ENCODE results near the gene ZNF846. TPM values are rescaled to one million over a fixed set of nuclear protein-coding genes. Genes with fewer than 3 reads are reported as not detected.

The ZNF846 gene
- total and polyA plus RNA-seq, 5 experiments from 2014 or later, result 6.0 to 34.0 (median 10.6) TPM

GRCh38 chr19:9720541-9720940 is 48.0 kb downstream of the ZNF846 start:
- H3K27ac Mint-ChIP-seq, result peak overlapping the region in 1 of 10 donors; percentile 27
- peaks cover 0 to 37% (median 21%) of the 10 kb centered on the region in 9 donors for H3K9me3 Mint-ChIP-seq
- no peak overlapping the region for H3K4me3 Mint-ChIP-seq
- POLR2A ChIA-PET, result no interaction called here
- DNase-seq (no peak), ATAC-seq (no peak)
- peaks cover 0 to 20% (median 11%) of the 10 kb centered on the region in 3 donors for H3K36me3 Mint-ChIP-seq
- H3K4me1 Mint-ChIP-seq, result peaks cover 4 to 10% (median 5%) of the 10 kb centered on the region in 4 donors
- H3K27me3 Mint-ChIP-seq, result peaks cover 0 to 14% (median 6%) of the 10 kb centered on the region in 5 donors

GRCh38 chr19:9711815-9712214 is 56.7 kb downstream of the ZNF846 start:
- H3K27me3 Mint-ChIP-seq, result peaks cover 0 to 10% (median 1%) of the 10 kb centered on the region in 5 donors
- POLR2A ChIA-PET, result no interaction called here
- H3K4me3 Mint-ChIP-seq, result no peak overlapping the region
- ATAC-seq, result no peak
- H3K9me3 Mint-ChIP-seq, result peaks cover 10 to 54% (median 40%) of the 10 kb centered on the region in 9 donors
- no peak for DNase-seq
- H3K4me1 Mint-ChIP-seq, result peaks cover 0 to 6% (median 0%) of the 10 kb centered on the region in 4 donors
- H3K36me3 Mint-ChIP-seq, result peaks cover 3 to 46% (median 24%) of the 10 kb centered on the region in 3 donors
- no peak overlapping the region for H3K27ac Mint-ChIP-seq

GRCh38 chr19:9709305-9709704 is 59.2 kb downstream of the ZNF846 start:
- peaks cover 0 to 10% (median 0%) of the 10 kb centered on the region in 5 donors for H3K27me3 Mint-ChIP-seq
- DNase-seq, result no peak
- POLR2A ChIA-PET, result no interaction called here
- H3K9me3 Mint-ChIP-seq, result peaks cover 10 to 54% (median 40%) of the 10 kb centered on the region in 9 donors
- no peak overlapping the region for H3K27ac Mint-ChIP-seq
- H3K36me3 Mint-ChIP-seq, result peaks cover 3 to 46% (median 24%) of the 10 kb centered on the region in 3 donors
- ATAC-seq, result no peak
- peak overlapping the region in 1 of 10 donors; percentile 54 for H3K4me3 Mint-ChIP-seq
- H3K4me1 Mint-ChIP-seq, result peaks cover 0 to 6% (median 0%) of the 10 kb centered on the region in 4 donors

GRCh38 chr19:9705836-9706235 is 62.7 kb downstream of the ZNF846 start:
- Mint-ChIP-seq H3K36me3 (peaks cover 0 to 20% (median 4%) of the 10 kb centered on the region in 3 donors), H3K4me3 (no peak overlapping the region), H3K27me3 (no peaks in the 10 kb centered on the region), H3K4me1 (peaks cover 0 to 10% (median 2%) of the 10 kb centered on the region in 4 donors), H3K9me3 (peaks cover 2 to 23% (median 17%) of the 10 kb centered on the region in 9 donors), H3K27ac (no peak overlapping the region)
- ATAC-seq, result no peak
- POLR2A ChIA-PET, result interaction anchor here (0.7 kb wide), 2 partner anchors 11 to 628 kb away, joined by 5 read pairs; no protein-coding TSS in a partner anchor
- DNase-seq, result no peak

- Mint-ChIP-seq H3K9me3 (peaks cover 0 to 22% (median 9%) of the 10 kb centered on the region in 9 donors), H3K4me1 (peaks cover 0 to 4% (median 2%) of the 10 kb centered on the region in 4 donors), H3K4me3 (no peak overlapping the region), H3K27me3 (peaks cover 0 to 2% (median 2%) of the 10 kb centered on the region in 5 donors), H3K36me3 (peaks cover 0 to 11% (median 4%) of the 10 kb centered on the region in 3 donors), H3K27ac (no peak overlapping the region)
- DNase-seq, result no peak
- no peak for ATAC-seq
- POLR2A ChIA-PET, result no interaction called here
Measured at GRCh38 chr19:9702186-9702585, 66.4 kb downstream of the ZNF846 start.

Other genes starting within 250 kb of the ZNF846 start
- gene ZNF426, start 230.1 kb downstream of the ZNF846 start, total RNA-seq, result 10 to 100 TPM; 24.4 to 27.3 TPM
- gene ZNF426, start 230.1 kb downstream of the ZNF846 start, polyA plus RNA-seq, result 10 to 100 TPM; 15.8 to 18.4 (median 17.4) TPM
- 10 to 100 TPM; 63.0 to 66.0 TPM for gene ZNF121, start 184.2 kb downstream of the ZNF846 start, total RNA-seq
- 1 to 10 TPM; 1.9 to 3.7 (median 3.5) TPM for gene ZNF121, start 184.2 kb downstream of the ZNF846 start, polyA plus RNA-seq
- gene ZNF561, start 147.5 kb downstream of the ZNF846 start, total RNA-seq, result 10 to 100 TPM; 77.1 to 78.4 TPM
- gene ZNF561, start 147.5 kb downstream of the ZNF846 start, polyA plus RNA-seq, result 10 to 100 TPM; 12.2 to 16.3 (median 14.7) TPM
- gene ZNF562, start 93.6 kb downstream of the ZNF846 start, total RNA-seq, result 10 to 100 TPM; 27.0 to 29.5 TPM
- gene ZNF562, start 93.6 kb downstream of the ZNF846 start, polyA plus RNA-seq, result 1 to 10 TPM; 1.6 to 4.8 (median 2.5) TPM
- gene FBXL12, start 50.3 kb upstream of the ZNF846 start, total RNA-seq, result 10 to 100 TPM; 38.0 to 42.1 TPM
- 10 to 100 TPM in 1 of 3 donors, 1 to 10 TPM in 2; 8.3 to 15.6 (median 8.5) TPM for gene FBXL12, start 50.3 kb upstream of the ZNF846 start, polyA plus RNA-seq
- gene UBL5, start 59.2 kb upstream of the ZNF846 start, total RNA-seq, result 100 to 1,000 TPM; 222 to 232 TPM
- 100 to 1,000 TPM; 694 to 819 (median 701) TPM for gene UBL5, start 59.2 kb upstream of the ZNF846 start, polyA plus RNA-seq
- gene PIN1, start 66.6 kb upstream of the ZNF846 start, total RNA-seq, result 10 to 100 TPM; 63.3 to 65.6 TPM
- 100 to 1,000 TPM in 1 of 3 donors, 10 to 100 TPM in 2; 85.3 to 126 (median 95.8) TPM for gene PIN1, start 66.6 kb upstream of the ZNF846 start, polyA plus RNA-seq
- 10 to 100 TPM; 14.5 to 14.8 TPM for gene OLFM2, start 167.8 kb upstream of the ZNF846 start, total RNA-seq
- 10 to 100 TPM in 2 of 3 donors, 1 to 10 TPM in 1; 6.1 to 12.8 (median 11.2) TPM for gene OLFM2, start 167.8 kb upstream of the ZNF846 start, polyA plus RNA-seq
- gene COL5A3, start 241.8 kb upstream of the ZNF846 start, total RNA-seq, result not detected
- gene COL5A3, start 241.8 kb upstream of the ZNF846 start, polyA plus RNA-seq, result not detected
- not detected for gene RDH8, start 244.7 kb upstream of the ZNF846 start, total RNA-seq
- not detected for gene RDH8, start 244.7 kb upstream of the ZNF846 start, polyA plus RNA-seq

Measured in naive thymus-derived CD8-positive, alpha-beta T cell (primary cell).